ENCODE results near the gene BMF.

BMF gene

DNA sequence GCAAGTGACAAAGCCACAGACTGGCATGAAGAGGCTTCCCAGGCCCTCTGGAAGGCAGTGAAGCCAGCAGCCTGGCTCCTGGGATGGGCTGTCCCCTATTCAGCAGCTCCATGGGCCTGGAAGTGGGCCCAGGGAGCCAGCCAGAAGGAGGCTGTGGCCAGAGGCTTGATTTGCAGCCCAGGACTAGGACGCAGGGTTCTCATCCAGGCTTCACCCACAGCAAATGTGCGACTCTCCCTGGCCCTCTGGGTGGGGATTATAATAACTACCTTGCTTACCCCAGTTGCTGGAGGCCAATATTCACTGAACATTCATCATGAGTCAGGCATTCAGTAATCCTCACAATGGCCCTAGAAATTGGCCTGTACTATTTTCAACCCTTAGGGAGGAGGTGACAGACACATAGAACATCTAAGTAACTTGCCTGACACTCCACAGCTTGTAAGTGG, 45.1 kb downstream of the BMF start:
- Histone ChIP-seq H3K9me3 (ENCODE audit: control insufficient read depth, insufficient read depth, low read length) (no peaks in the 10 kb centered on the region), H3K9ac (ENCODE audit: low read depth, low read length) (no peak overlapping the region), H3K36me3 (ENCODE audit: insufficient read depth, low read length) (no peaks in the 10 kb centered on the region), H3K4me1 (ENCODE audit: insufficient read depth, low read length) (peaks cover 21% of the 10 kb centered on the region; the same call in 1 of the 2 replicates)

DNA sequence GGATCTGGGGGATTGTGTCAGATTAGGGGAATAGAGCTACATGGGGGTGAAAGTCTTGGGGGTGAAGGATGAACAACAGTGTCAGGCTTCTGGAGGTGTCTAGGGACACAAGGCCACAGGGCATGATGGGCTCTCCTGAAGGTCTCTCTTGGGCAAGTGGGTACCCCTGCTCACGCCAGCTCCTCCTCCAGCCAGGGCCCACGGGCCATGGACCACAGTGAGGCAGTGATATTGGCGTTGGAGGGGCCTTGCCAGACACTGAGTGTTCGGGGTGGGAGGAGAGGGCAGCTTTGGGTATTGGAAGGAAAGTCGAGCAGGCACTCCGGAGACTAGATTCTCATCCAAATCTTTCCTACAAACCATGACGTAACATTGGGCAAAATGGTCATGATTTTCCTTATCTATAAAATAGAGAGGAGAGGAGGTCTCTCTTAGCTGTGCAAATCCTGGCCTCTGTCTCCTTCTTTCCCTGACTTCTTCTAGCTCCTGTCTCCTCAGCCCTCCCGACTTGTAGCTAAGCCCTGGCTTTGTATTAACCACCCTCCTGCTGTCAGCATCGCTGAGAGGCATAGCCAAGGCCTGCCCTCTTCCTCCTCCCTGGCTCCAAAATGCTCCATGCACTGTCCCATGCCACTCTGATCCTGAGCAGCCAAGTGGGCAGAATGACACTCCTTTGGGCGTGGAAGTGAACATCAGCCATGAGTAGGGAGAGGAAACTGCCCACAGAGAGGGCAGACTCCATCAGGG, 45.7 kb downstream of the BMF start:
- no peaks in the 10 kb centered on the region for H3K9me3 ChIP-seq (ENCODE audit: control insufficient read depth, insufficient read depth, low read length)
- peaks cover 21% of the 10 kb centered on the region; the same call in 1 of the 2 replicates for H3K4me1 ChIP-seq (ENCODE audit: insufficient read depth, low read length)
- no peak overlapping the region for H3K9ac ChIP-seq (ENCODE audit: low read depth, low read length)
- no peaks in the 10 kb centered on the region for H3K36me3 ChIP-seq (ENCODE audit: insufficient read depth, low read length)

DNA sequence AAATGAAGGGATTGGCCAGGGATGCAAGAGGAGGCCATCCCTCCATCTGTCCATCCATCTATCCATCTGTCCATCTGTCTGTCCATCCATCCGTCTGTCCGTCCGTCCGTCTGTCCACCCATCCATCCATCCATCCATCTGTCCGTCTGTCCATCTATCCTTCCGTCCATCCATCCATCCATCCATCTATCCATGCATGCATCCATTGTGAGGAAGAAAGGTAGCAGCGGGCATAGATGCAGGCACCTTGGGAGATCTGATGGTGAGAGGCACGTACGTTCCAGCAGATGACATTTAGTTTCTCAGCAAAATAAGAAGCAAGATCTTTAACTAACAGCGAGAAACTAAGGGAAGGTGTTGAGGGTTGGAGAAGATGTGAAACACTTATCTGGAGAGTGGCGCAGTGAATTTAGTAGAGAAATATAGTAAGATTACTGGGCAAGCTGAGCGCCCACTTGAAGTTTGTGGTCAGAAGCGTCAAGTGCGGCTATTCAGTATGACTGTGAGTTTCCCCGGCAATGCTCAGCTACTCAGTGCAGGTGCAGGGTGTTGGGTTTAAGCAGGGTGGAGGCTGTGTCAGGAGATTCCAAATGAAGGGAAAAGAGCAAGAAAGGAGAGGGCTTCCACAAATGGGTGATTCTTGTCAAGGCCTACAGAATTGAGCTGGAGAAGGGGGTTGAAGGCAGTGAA, 47.3 kb downstream of the BMF start:
- no peaks in the 10 kb centered on the region for H3K9me3 ChIP-seq (ENCODE audit: control insufficient read depth, insufficient read depth, low read length)
- H3K9ac ChIP-seq (ENCODE audit: low read depth, low read length) = no peak overlapping the region
- peaks cover 21% of the 10 kb centered on the region; the same call in 1 of the 2 replicates for H3K4me1 ChIP-seq (ENCODE audit: insufficient read depth, low read length)
- no peaks in the 10 kb centered on the region for H3K36me3 ChIP-seq (ENCODE audit: insufficient read depth, low read length)

DNA sequence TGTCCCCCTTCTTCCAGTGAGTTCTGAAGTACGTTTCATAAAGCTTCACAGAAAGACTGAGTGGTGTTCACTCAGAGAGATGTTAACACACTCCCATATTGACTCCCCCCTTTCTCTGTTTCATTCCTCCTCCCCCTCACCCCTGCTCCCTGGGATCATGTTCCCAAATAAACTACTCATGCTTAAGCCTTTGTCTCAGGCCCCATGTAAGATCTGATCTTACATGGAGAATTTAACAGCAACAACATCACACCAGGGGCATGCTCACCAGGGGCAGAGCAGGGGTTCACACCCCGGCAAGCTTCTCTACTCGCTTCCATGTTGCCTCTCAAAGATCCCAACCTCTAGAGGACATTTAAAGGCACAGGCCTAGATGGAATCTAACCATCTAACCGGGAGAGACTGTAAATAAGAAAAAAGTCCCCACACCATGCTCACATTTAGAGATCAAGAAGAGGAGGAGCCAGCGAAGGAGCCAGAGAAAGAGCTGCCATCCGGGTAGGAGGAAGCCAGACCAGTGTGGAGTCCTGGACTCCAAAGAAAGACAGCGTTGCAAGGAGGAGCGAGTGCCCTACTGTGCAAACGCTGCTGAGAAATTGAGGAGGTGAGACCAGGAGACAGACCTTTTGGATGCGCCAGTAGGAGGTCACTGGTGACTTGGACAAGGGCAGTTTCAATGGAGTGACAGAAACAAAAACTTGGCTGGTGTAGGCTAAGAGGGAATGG, 48.3 kb downstream of the BMF start:
- Histone ChIP-seq H3K9me3 (ENCODE audit: control insufficient read depth, insufficient read depth, low read length) (no peaks in the 10 kb centered on the region), H3K9ac (ENCODE audit: low read depth, low read length) (no peak overlapping the region), H3K4me1 (ENCODE audit: insufficient read depth, low read length) (peaks cover 27% of the 10 kb centered on the region; the same call in 1 of the 2 replicates), H3K36me3 (ENCODE audit: insufficient read depth, low read length) (no peaks in the 10 kb centered on the region)

DNA sequence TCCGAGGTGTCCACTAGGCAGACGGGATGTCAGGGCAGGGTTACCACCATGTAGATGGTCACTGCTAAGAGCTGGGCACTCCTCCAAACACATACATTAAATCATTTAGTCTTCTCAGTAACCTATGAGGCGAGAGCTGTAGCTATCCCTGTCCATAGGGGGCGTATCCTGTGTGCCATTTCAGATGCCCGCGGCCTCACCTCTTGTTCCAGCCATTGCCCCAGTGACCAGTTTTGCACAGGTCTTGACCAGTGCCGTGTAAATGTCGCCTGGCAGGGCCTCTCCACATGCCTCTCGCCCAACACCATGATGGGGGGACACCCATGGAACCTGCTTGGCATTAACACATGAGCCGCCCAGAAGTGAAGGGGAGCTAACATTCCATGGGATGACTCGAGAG, 48.9 kb downstream of the BMF start:
- no peak overlapping the region for H3K9ac ChIP-seq (ENCODE audit: low read depth, low read length)
- H3K4me1 ChIP-seq (ENCODE audit: insufficient read depth, low read length) = peaks cover 30% of the 10 kb centered on the region; the same call in 1 of the 2 replicates
- H3K9me3 ChIP-seq (ENCODE audit: control insufficient read depth, insufficient read depth, low read length) = no peaks in the 10 kb centered on the region

DNA sequence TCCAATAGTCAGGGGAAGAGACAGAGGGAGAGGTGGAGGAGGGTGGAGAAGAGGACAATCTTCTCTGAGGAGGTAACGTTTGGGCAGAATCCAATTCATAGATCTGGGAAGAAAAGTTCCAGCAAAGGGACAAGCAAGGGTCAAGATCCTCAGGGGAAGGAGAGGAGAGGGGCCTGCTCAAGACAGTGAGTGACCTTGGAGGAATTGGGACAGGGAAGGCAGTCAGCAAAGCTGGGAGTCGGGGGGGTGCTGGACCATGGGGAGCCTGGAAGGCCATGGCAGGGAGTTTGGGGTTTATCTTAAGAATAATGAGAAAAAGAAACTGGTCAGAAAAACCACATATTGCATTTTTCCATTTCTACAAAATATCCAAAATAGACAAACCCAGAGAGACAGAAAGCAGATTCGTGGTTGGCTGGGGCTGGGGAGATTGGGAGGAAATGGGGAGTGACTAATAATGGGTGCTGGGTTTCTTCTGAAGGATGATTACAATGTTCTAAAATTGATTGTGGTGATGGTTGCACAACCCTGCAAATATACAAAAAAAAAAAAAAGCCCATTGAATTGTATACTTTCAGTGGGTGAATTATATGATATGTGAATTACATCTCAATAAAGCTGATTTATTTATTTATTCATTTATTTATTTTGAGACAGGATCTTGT, 50.1 kb downstream of the BMF start:
- Histone ChIP-seq H3K36me3 (ENCODE audit: insufficient read depth, low read length) (no peaks in the 10 kb centered on the region), H3K9me3 (ENCODE audit: control insufficient read depth, insufficient read depth, low read length) (no peaks in the 10 kb centered on the region), H3K9ac (ENCODE audit: low read depth, low read length) (no peak overlapping the region), H3K4me1 (ENCODE audit: insufficient read depth, low read length) (peaks cover 20% of the 10 kb centered on the region; the same call in 1 of the 2 replicates)

More for the DNA sequence above, 48.9 kb downstream of the BMF start:
- no peaks in the 10 kb centered on the region for H3K36me3 ChIP-seq (ENCODE audit: insufficient read depth, low read length)

DNA sequence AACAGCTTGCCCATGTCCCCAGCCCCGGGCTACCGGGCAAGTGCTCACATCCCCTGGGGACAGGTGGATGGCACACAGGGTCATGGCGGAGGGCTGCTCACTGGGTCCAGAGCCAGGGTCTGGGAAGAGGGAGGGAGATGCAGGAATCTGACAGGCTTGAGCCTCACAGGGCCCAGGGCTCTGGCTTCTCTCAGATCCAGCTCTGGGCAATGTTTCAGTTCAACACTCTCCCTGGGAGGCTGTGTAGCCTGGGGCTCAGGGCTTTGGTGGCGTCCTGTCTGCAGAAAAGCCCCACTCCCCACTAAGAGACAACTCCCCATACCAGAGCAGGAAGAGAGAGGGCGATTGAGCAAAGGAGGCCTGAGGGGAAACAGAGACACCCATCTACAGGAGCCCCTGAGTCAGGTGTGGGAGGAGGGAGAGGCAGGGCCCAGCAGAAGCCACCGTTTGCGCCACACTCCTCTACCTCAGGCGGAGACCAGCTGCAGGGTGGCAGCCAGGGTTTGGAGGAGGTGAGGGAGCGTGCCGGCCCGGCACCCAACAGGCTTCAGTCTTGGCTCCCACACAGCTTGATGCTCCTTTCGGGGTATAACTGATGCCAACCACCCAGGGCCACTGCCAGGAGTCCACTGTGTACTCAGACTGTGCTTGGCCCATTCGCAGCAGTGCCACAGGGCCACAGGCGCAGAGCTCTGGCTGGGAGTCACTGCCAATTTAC, 52.9 kb downstream of the BMF start:
- Histone ChIP-seq H3K36me3 (ENCODE audit: insufficient read depth, low read length) (no peaks in the 10 kb centered on the region), H3K4me1 (ENCODE audit: insufficient read depth, low read length) (peaks cover 19% of the 10 kb centered on the region; the same call in 1 of the 2 replicates), H3K9me3 (ENCODE audit: control insufficient read depth, insufficient read depth, low read length) (no peaks in the 10 kb centered on the region), H3K9ac (ENCODE audit: low read depth, low read length) (no peak overlapping the region)

DNA sequence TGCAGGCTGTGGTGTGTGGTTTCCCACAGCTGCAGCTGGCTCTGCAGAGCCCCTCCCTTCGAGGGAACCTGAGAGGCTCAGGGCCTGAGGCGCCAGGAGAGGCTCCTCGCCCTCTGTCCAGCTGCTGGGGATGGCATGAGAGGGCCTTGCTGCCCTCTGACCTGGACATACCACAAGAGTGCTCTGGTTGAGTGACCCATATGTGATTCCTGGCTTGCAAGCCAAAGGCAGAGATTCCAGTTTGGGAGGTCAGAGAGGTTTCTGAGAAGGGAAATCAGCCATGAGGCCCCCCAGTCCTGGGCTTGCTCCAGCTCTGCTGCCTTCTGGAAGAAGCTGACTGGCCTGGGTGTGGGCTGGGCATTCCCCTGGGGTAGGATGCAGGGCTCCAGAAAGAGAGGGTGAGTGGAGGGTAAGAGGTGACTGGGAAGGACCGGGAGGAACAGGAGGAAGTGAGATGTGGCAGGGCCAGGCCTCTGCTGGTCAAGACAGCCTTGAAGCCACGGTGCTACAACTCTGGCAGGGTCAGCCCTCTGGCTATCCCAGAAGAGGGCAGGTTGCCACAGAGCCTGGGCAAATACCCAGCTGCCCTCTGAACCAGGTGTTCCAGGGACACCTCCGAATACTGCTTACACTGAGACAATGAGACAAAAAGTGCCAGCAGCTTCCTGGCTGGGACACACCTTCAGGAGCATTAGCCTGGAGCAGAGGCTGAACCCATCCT, 53.7 kb downstream of the BMF start:
- Histone ChIP-seq H3K36me3 (ENCODE audit: insufficient read depth, low read length) (no peaks in the 10 kb centered on the region), H3K9me3 (ENCODE audit: control insufficient read depth, insufficient read depth, low read length) (no peaks in the 10 kb centered on the region), H3K4me1 (ENCODE audit: insufficient read depth, low read length) (peaks cover 19% of the 10 kb centered on the region; the same call in 1 of the 2 replicates), H3K9ac (ENCODE audit: low read depth, low read length) (no peak overlapping the region)

DNA sequence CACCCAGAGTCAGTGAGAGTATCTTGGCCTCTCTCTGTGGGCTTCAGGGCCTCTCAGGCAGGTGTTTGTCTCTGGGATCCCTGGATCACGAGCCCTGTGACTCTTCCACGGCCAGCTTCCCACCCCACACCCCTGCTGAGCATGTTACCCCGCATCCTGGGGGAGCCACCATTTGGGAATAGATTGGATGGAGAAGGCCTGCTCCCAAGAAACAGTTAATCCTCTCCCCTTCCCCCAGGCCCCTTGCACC, 54.1 kb downstream of the BMF start:
- Histone ChIP-seq H3K36me3 (ENCODE audit: insufficient read depth, low read length) (no peaks in the 10 kb centered on the region), H3K9ac (ENCODE audit: low read depth, low read length) (no peak overlapping the region), H3K9me3 (ENCODE audit: control insufficient read depth, insufficient read depth, low read length) (no peaks in the 10 kb centered on the region), H3K4me1 (ENCODE audit: insufficient read depth, low read length) (peaks cover 19% of the 10 kb centered on the region; the same call in 1 of the 2 replicates)

DNA sequence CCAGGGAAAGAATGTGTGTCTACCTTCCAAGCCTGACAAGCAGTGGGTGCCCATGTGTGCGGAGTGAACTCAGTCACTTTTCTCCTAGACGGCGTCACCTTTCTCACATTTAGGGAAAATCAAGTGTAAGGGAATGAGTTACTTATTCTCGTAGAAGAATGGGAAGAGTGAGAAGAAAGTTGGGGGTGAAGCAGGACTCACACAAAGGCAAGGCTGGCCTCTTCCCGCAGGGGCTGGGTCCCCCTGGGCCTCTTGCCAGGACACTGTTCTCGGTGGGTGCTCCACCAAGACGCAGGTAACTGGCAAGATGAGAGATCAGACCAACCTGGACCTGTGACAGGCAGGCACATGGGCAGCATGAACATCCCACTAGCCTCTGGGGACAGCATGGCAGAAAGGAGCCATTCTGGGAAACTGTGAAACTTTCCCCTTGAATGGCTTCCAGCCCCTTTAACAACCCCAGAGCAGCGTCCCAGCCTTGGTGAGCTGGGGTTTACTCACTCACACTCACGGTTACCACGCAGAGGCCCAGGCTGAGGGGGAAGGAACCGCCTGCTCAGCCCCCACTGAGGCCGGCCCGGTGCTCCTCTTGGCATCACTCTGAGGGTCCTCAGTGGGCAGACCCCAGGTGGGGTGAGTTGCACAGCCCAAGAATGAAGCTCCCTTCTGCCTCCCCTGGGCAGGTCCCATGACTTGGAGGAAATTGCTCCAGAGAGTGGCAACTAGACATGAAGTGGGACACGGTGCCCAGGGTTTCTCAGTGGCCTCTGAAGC, 54.7 kb downstream of the BMF start:
- Histone ChIP-seq H3K9me3 (ENCODE audit: control insufficient read depth, insufficient read depth, low read length) (no peaks in the 10 kb centered on the region), H3K4me1 (ENCODE audit: insufficient read depth, low read length) (peaks cover 19% of the 10 kb centered on the region; the same call in 1 of the 2 replicates), H3K36me3 (ENCODE audit: insufficient read depth, low read length) (no peaks in the 10 kb centered on the region), H3K9ac (ENCODE audit: low read depth, low read length) (no peak overlapping the region)

DNA sequence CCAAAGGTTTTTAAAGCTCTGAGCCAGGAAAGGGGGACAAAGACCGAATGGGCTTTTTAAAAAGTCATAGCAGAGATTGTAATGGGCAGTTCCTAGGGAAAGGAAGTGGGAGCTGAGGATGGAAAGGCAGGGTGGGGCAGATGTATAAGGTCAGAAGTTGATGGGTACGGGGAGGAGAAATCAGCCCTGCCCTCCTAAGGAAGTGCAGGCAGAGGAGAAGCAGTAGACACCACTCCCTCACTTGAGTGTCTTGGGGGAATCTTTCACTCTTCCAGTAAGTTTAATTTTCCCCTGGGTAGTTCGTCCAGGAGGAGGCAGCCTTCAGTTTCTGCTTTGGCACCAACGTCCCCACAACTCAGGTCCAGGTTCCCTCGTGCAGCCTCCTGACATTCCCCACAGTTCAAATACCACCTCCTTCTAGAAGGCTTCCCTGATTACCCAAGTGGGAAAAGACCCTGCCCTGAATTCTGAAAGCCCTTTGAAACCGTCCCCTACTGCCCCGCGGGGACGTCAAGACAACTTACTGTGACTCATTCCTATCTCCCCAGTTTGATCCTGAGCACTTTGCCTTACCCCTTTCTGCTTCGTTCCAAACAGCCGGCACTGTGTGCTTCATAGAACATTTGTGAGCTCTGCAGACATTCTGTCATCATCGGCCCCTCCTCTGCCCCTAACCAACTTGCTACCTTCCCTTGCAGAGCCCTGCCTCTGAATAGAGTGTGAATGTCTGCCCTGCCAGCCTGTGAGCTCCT, 55.4 kb downstream of the BMF start:
- H3K4me1 ChIP-seq (ENCODE audit: insufficient read depth, low read length) = peaks cover 21% of the 10 kb centered on the region; the same call in 1 of the 2 replicates
- H3K9me3 ChIP-seq (ENCODE audit: control insufficient read depth, insufficient read depth, low read length) = no peaks in the 10 kb centered on the region
- H3K9ac ChIP-seq (ENCODE audit: low read depth, low read length) = no peak overlapping the region
- H3K36me3 ChIP-seq (ENCODE audit: insufficient read depth, low read length) = no peaks in the 10 kb centered on the region

DNA sequence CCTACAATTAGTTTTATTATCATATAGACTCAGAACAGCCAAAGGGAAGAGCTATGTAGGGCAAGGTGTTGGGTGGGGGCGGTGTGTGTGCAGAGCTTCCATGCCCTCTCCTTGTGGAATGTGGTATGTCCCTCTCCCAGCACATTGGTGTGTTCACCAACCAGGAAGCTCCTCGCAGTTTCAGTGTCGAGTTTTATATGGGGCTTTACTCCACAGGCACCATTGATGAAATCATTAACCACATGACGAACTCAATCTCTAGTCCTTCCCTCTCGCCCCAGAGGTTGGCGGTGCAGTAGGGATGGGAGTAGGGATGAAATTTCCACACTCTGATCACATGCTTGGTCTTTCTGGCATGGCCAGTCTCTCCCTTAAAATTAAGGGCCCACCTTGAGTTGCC, 56.1 kb downstream of the BMF start:
- H3K36me3 ChIP-seq (ENCODE audit: insufficient read depth, low read length) = no peaks in the 10 kb centered on the region
- peaks cover 28% of the 10 kb centered on the region; the same call in 1 of the 2 replicates for H3K4me1 ChIP-seq (ENCODE audit: insufficient read depth, low read length)
- H3K9me3 ChIP-seq (ENCODE audit: control insufficient read depth, insufficient read depth, low read length) = no peaks in the 10 kb centered on the region
- no peak overlapping the region for H3K9ac ChIP-seq (ENCODE audit: low read depth, low read length)

All from ES-I3 (cell line).